ENCODE data around the gene WWP2.

- TF ChIP-seq CTCF (IDR thresholded peaks at IDR 0.05) (peak in 1 of 6 experiments; percentile 11), POLR2A (IDR thresholded peaks at IDR 0.05) (no peak)
Measured at GRCh38 chr16:69859105-69859989, 97.2 kb downstream of the WWP2 start.

Data from esophagus squamous epithelium (tissue), 4 donors.